Heart right ventricle (tissue), 16 donors: ENCODE measurements around the gene RGS4. TPM values are rescaled to one million over a fixed set of nuclear protein-coding genes. Genes with fewer than 3 reads are reported as not detected.
"Not testable (repeated sequence)": the region's sequence is repeated elsewhere in the genome, so short reads cannot be mapped to it uniquely, and the experiment has no call there.

Source experiments
- ATAC-seq, 8 donors: fragments of 200-7000 bp; cut with Tn5 transposase; one replicate each; pipeline ENCODE4 v1.9.1; 2020; ENCODE audit warnings: mild to moderate bottlenecking in 8 of 8, moderate library complexity in 8 of 8, moderate number of reproducible peaks in 1 of 8
- DNase-seq, 2 donors: peaks; one replicate each; pipeline ENCODE4 v3.0.0-alpha.2; 2020
- H3K27ac ChIP-seq, 10 donors: fragments of 200-600 bp; sonication (generic) in 2 of 10; one replicate each; pipeline versions ENCODE4 v1.5.0 to v1.8.0; 2020 to 2022; ENCODE audit warnings: mild to moderate bottlenecking in 3 of 10
- H3K27me3 ChIP-seq, 7 donors: fragments of 200-600 bp; one replicate each; pipeline ENCODE4 v1.8.0; 2021 to 2022; ENCODE audit warnings: mild to moderate bottlenecking in 2 of 7
- H3K36me3 ChIP-seq, 9 donors: fragments of 200-600 bp; sonication (generic) in 1 of 9; one replicate each; pipeline versions ENCODE4 v1.5.0 to v1.8.0; 2020 to 2022; ENCODE audit warnings: mild to moderate bottlenecking in 2 of 9
- H3K4me1 ChIP-seq, 9 donors: fragments of 200-600 bp; sonication (generic) in 1 of 9; one replicate each; pipeline versions ENCODE4 v1.5.0 to v1.8.0; 2020 to 2022; ENCODE audit warnings: mild to moderate bottlenecking in 4 of 9
- H3K4me3 ChIP-seq, 10 donors: fragments of 200-600 bp; sonication (generic) in 2 of 10; one replicate each; pipeline versions ENCODE4 v1.5.0 to v1.8.0; 2020 to 2022; ENCODE audit warnings: mild to moderate bottlenecking in 7 of 10, moderate library complexity in 2 of 10
- H3K9me3 ChIP-seq, 11 donors: fragments of 200-600 bp in 10 of 11; sonication (generic) in 2 of 11; one replicate each; pipeline versions ENCODE4 v1.5.0 to v1.8.0; 2013 to 2022; ENCODE audit warnings: mild to moderate bottlenecking in 2 of 11, control low read depth in 1 of 11, moderate library complexity in 1 of 11
- CTCF ChIP-seq, 9 donors: fragments of 200-600 bp; sonication (generic) in 2 of 9; IDR thresholded peaks; one replicate each; pipeline versions ENCODE4 v1.5.0 to v1.8.0; 2021 to 2022; ENCODE audit warnings: antibody characterized with exemption in 9 of 9, mild to moderate bottlenecking in 5 of 9, moderate library complexity in 1 of 9
- WGBS, 2 donors: extraction: QIAGEN DNeasy Blood & Tissue Kit; methylation state at CpG; one replicate each; pipeline ENCODE4 v1.1.7; 2013; ENCODE audit warnings: inconsistent platforms in 1 of 2; 5-methylcytosine and 5-hydroxymethylcytosine counted together
- intact Hi-C, 10 donors: fragments of 100-400 bp; cut with DNase I; formaldehyde crosslinking; loops; one replicate each; pipeline versions ENCODE4 v1.11.1 to v1.14.2; 2022
- polyA plus RNA-seq, 2 donors: library from polyadenylated mRNA; stranded (reverse); fragments of 200-250 nt; gene quantifications; one replicate each; pipeline ENCODE4 v1.2.3, GENCODE V29; 2013
- total RNA-seq, 10 donors: library from RNA; stranded (reverse); fragmentation: NEBNext Ultra II Directional in 3 of 10; extraction: Animal tissue kit (Norgen Biotek cat#: 25700) in 3 of 10; gene quantifications; one replicate each; pipeline versions ENCODE4 v1.2.1 to v1.2.4, GENCODE V29; 2021 to 2023
- donor health status: Arrhythmogenic right ventricular cardiomyopathy.
- donor health status: ischemic (EF 13 %, LVEDD 7.1; RV severe dilation, severe dysfunction).
- donor health status: healthy with polysubstance abuse.
- donor health status: DM: no; HTN: yes; CAD: no.
- donor health status: DM: no; HTN: no; CAD: no.
- donor health status: ischemic (EF 25% LVEDD 6.9; RV normal size, moderate dysfunction).
- donor health status: ischemic (EF 25% LVEDD 5.7; RV mildly dilated, moderate dysfunction).
- donor health status: healthy.
- donor health status: DM: yes; HTN: yes; CAD: no.
- donor health status: Ischemic cardiomyopathy.
- donor health status: ischemic (EF 35%, LVEDD 5.7; RV mildly dilated, moderate dysfunction).
- donor health status: nonischemic (EF 11% LVEDD 7.7; RV severe dilation, severe dysfunction).
- donor health status: DM: yes; HTN: yes; CAD: no.
- donor health status: PGD.
- donor health status: ischemic (EF 29% LVEDD 5.4; RV normal size, mild dysfunction).
- donor health status: nonischemic (EF 23%, LVEDD 6.1; RV moderate dilation, normal function).

The RGS4 gene
- total and polyA plus RNA-seq, 12 donors: 0.72 to 7.6 (median 1.5) TPM

GRCh38 chr1:163084330-163084729, 15.2 kb downstream of the RGS4 start:
- Histone ChIP-seq H3K27me3 (no peaks in the 10 kb centered on the region), H3K9me3 (peaks cover 0 to 5% (median 0%) of the 10 kb centered on the region in 11 donors), H3K4me3 (no peak overlapping the region), H3K4me1 (peaks cover 0 to 30% (median 5%) of the 10 kb centered on the region in 9 donors), H3K36me3 (no peaks in the 10 kb centered on the region), H3K27ac (no peak overlapping the region)
- WGBS, 2 donors: 79 to 82% methylated on average over 1 of the region's 1 CpG
- TF ChIP-seq CTCF (IDR thresholded peaks at IDR 0.05): no peak
- no peak for ATAC-seq
- intact Hi-C loops: no loop called here
- no peak for DNase-seq

- H3K27me3 ChIP-seq: no peaks in the 10 kb centered on the region
- 68 to 83% methylated on average over 4 of the region's 4 CpGs for WGBS, 2 donors
- H3K4me1 ChIP-seq: peaks cover 0 to 30% (median 5%) of the 10 kb centered on the region in 9 donors
- H3K36me3 ChIP-seq: no peaks in the 10 kb centered on the region
- ATAC-seq (peak in 1 of 8 donors; percentile 22), DNase-seq (no peak)
- no peak overlapping the region for H3K27ac ChIP-seq
- intact Hi-C loops: no loop called here
- no peak overlapping the region for H3K4me3 ChIP-seq
- no peaks in the 10 kb centered on the region for H3K9me3 ChIP-seq
- no peak for TF ChIP-seq CTCF (IDR thresholded peaks at IDR 0.05)
Observed at GRCh38 chr1:163085041-163085903, 16.1 kb downstream of the RGS4 start.

- Histone ChIP-seq H3K27me3 (no peaks in the 10 kb centered on the region), H3K9me3 (no peaks in the 10 kb centered on the region), H3K4me3 (no peak overlapping the region), H3K27ac (no peak overlapping the region), H3K36me3 (no peaks in the 10 kb centered on the region), H3K4me1 (peaks cover 0 to 30% (median 5%) of the 10 kb centered on the region in 9 donors)
- WGBS, 2 donors: 60 to 68% methylated on average over 2 of the region's 2 CpGs
- DNase-seq (no peak), ATAC-seq (no peak)
- intact Hi-C loops: no loop called here
- no peak for TF ChIP-seq CTCF (IDR thresholded peaks at IDR 0.05)
Observed at GRCh38 chr1:163085904-163086268, 16.7 kb downstream of the RGS4 start.

- H3K4me1 ChIP-seq: peaks cover 0 to 19% (median 5%) of the 10 kb centered on the region in 9 donors
Observed at GRCh38 chr1:163089117-163089516, 20.0 kb downstream of the RGS4 start.

More at GRCh38 chr1:163089117-163089516, 20.0 kb downstream of the RGS4 start:
- DNase-seq, H3K9me3 ChIP-seq, H3K27me3 ChIP-seq, H3K4me3 ChIP-seq, H3K36me3 ChIP-seq, intact Hi-C loops, ATAC-seq, H3K27ac ChIP-seq: not testable (repeated sequence)
- 83 to 86% methylated on average over 4 of the region's 4 CpGs for WGBS, 2 donors
